GM18873 (cell line): ENCODE results near the gene GORASP1.

Source experiments
- ATAC-seq: cut with Tn5 transposase; IDR thresholded peaks from one replicate; pipeline ENCODE4 v1.9.1; 2021; ENCODE audit warnings: mild to moderate bottlenecking, moderate library complexity, moderate number of reproducible peaks; ENCODE audit not compliant: unreplicated experiment, low FRiP score

GORASP1 gene

GRCh38 chr3:39126532-39127071, 19.2 kb upstream of the GORASP1 start:
- ATAC-seq: no peak

GRCh38 chr3:39125841-39126500, 18.5 kb upstream of the GORASP1 start:
- ATAC-seq: no peak

GRCh38 chr3:39124876-39125840, 17.7 kb upstream of the GORASP1 start:
- ATAC-seq: no peak

GRCh38 chr3:39122813-39123212, 15.4 kb upstream of the GORASP1 start:
- no peak for ATAC-seq

GRCh38 chr3:39121621-39122020, 14.2 kb upstream of the GORASP1 start:
- ATAC-seq: no peak

- no peak for ATAC-seq
Measured at GRCh38 chr3:39118931-39119660, 11.7 kb upstream of the GORASP1 start.

GRCh38 chr3:39118079-39118478, 10.7 kb upstream of the GORASP1 start:
- no peak for ATAC-seq

GRCh38 chr3:39115870-39116269, 8.4 kb upstream of the GORASP1 start:
- ATAC-seq: no peak

GRCh38 chr3:39114456-39114855, 7.0 kb upstream of the GORASP1 start:
- ATAC-seq: no peak

GRCh38 chr3:39113291-39113690, 5.9 kb upstream of the GORASP1 start:
- ATAC-seq: no peak

GRCh38 chr3:39112535-39112934, 5.1 kb upstream of the GORASP1 start:
- ATAC-seq: no peak

- ATAC-seq: no peak
Measured at GRCh38 chr3:39112113-39112512, 4.7 kb upstream of the GORASP1 start.

GRCh38 chr3:39110041-39110639, 2.7 kb upstream of the GORASP1 start:
- ATAC-seq: no peak

- no peak for ATAC-seq
Measured at GRCh38 chr3:39109086-39109485, 1.7 kb upstream of the GORASP1 start.

- ATAC-seq: peak; percentile 84
Measured at GRCh38 chr3:39108200-39108710, 828 bp upstream of the GORASP1 start.

GRCh38 chr3:39106851-39107387, 508 bp downstream of the GORASP1 start:
- ATAC-seq: no peak

- ATAC-seq: no peak
Measured at GRCh38 chr3:39106281-39106811, 1.1 kb downstream of the GORASP1 start.

- no peak for ATAC-seq
Measured at GRCh38 chr3:39105687-39106063, 1.8 kb downstream of the GORASP1 start.

- no peak for ATAC-seq
Measured at GRCh38 chr3:39104961-39105686, 2.3 kb downstream of the GORASP1 start.
